Activated CD4-positive, CD25-positive, alpha-beta regulatory T cell (primary cell): ENCODE measurements around the gene ARL4C.
"Not testable (repeated sequence)": the region's sequence is repeated elsewhere in the genome, so short reads cannot be mapped to it uniquely, and the experiment has no call there.

ENCODE experiments used
- DNase-seq, 4 experiments: peaks; one replicate each; lab custom pipeline; 2025; lab: John Stamatoyannopoulos, UW

Gene ARL4C

GRCh38 chr2:234476766-234477165 lies 20.1 kb downstream of the ARL4C start:
- no peak for DNase-seq

GRCh38 chr2:234474654-234475053 lies 22.2 kb downstream of the ARL4C start:
- DNase-seq: no peak

- no peak for DNase-seq
These were observed 24.7 kb downstream of the ARL4C start for GRCh38 chr2:234472155-234472554.

GRCh38 chr2:234469972-234470371 lies 26.9 kb downstream of the ARL4C start:
- DNase-seq: no peak

GRCh38 chr2:234469251-234469845 lies 27.5 kb downstream of the ARL4C start:
- no peak for DNase-seq

GRCh38 chr2:234468503-234468902 lies 28.4 kb downstream of the ARL4C start:
- DNase-seq: no peak

DNA sequence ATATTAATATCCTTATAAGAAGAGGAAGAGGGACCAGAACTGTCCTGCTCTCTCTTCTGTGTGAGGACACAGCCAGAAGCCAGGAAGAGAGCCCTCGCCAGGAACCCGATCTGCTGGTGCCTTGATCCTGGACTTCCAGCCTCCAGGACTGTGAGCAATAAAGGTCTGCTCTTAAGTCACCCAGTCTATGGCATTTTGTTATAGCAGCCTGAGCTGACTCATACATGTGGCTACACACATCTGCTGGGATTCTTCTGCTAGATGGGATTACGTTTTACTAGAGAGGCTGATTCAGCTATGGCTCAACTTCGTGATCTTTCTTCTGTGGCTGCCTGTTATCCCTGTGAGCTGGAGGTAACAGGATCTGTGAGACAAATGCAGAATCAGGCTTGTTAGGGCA lies 29.6 kb downstream of the ARL4C start:
- no peak for DNase-seq

- DNase-seq: no peak
These were observed 32.6 kb downstream of the ARL4C start for GRCh38 chr2:234464291-234464645.

- DNase-seq: peak; percentile 28 to 44 (median 38)
These were observed 33.1 kb downstream of the ARL4C start for GRCh38 chr2:234463626-234464290.

- no peak for DNase-seq
These were observed 34.5 kb downstream of the ARL4C start for GRCh38 chr2:234462218-234462992.

DNA sequence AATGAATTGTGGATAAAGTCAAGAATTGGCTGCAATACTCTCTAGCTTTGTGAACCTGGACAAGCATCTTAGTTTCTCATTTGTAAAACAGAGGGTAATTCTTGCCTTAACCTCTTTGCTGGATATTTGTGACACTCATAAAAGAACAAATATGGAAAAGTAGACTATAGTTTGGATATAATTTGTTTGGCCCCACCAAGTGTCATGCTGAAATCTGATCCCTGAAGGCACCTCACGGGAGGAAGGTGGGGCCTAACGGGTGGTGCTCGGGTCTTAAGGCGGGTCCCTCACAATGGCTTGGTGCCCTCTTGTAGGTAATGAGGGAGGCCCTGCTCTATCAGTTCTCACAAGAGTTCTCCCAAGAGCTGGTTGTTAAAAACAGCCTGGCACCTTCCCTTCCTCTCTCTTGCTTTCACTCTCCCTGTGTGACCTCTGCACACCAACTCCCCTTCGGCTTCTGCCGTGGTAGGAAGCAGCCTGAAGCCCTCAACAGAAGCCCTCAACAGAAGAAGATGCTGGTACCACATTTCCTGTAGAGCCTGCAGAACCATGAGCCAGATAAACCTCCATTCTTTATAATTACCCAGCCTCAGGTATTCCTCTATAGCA lies 37.4 kb downstream of the ARL4C start:
- no peak for DNase-seq

- DNase-seq: no peak
These were observed 38.4 kb downstream of the ARL4C start for GRCh38 chr2:234458466-234458865.

GRCh38 chr2:234457421-234457820 lies 39.5 kb downstream of the ARL4C start:
- DNase-seq: no peak

DNA sequence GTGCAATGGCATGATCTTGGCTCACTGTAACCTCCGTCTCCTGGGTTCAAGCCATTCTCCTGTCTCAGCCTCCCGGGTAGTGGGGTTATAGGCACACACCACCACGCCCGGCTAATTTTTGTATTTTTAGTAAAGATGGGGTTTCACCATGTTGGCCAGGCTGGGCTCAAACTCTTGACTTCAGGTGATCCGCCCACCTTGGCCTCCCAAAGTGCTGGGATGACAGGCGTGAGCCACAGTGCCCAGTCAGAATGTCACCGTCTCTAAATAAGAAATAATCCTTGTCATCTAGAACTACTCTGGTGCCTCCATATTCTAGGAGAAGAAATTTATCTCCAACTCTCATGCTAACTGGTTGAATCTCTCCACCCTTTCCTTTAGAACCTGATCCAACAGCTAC lies 41.6 kb downstream of the ARL4C start:
- not testable (repeated sequence) for DNase-seq

GRCh38 chr2:234454433-234454832 lies 42.4 kb downstream of the ARL4C start:
- no peak for DNase-seq

DNA sequence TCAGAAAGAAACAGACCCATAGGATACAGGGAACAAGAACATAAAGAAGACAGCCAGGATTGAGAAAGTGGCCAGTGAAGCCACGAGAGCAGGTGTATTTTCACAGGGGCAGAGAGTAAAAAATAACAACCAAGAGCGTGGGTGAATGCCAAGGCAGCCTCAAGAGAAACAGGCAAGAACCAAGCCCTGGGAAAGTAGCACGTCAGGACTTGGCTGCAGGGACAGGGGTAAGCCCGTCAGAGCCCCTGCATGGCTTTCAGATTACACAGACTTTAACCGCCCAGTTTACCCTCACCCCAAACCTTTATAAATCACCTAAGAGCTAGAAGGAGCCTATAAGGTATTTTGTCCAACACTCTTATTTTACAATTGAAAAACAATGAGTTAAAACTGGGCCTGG lies 43.7 kb downstream of the ARL4C start:
- no peak for DNase-seq

GRCh38 chr2:234451852-234452625 lies 44.8 kb downstream of the ARL4C start:
- no peak for DNase-seq

DNA sequence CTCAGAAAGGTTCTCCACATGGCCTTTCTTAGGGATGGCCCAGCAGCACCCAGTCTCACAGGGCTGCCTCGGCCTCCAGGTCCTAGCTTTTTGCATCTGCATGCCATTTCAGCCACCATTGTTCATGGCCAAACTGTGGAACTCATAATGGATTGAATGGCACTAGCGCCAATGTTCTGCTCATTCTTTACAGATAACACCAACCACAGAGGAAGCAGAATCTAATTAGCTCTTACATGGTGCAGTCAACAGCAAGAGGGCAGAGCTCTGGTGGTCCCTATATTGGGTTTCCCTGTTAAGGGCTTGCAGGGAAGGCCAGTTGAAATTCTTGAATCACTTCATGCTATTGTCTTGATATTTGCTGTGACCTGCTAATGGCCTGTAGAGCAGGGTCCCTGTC lies 45.6 kb downstream of the ARL4C start:
- no peak for DNase-seq

GRCh38 chr2:234450431-234451124 lies 46.3 kb downstream of the ARL4C start:
- DNase-seq: no peak

GRCh38 chr2:234448506-234449184 lies 48.2 kb downstream of the ARL4C start:
- DNase-seq: no peak

- DNase-seq: no peak
These were observed 48.9 kb downstream of the ARL4C start for GRCh38 chr2:234447963-234448362.
